Stimulated activated CD4-positive, alpha-beta T cell treated with anti-CD3 and anti-CD28 coated beads, TNF-alpha, amount 100 ng/mL, for 48 hours (primary cell): ENCODE data around the gene SRSF12.

Source experiments
- DNase-seq, 3 donors: peaks; one replicate each; pipeline ENCODE4 v3.0.0-alpha.2; 2020; ENCODE audit warnings: low read depth in 3 of 3

The SRSF12 gene

DNA sequence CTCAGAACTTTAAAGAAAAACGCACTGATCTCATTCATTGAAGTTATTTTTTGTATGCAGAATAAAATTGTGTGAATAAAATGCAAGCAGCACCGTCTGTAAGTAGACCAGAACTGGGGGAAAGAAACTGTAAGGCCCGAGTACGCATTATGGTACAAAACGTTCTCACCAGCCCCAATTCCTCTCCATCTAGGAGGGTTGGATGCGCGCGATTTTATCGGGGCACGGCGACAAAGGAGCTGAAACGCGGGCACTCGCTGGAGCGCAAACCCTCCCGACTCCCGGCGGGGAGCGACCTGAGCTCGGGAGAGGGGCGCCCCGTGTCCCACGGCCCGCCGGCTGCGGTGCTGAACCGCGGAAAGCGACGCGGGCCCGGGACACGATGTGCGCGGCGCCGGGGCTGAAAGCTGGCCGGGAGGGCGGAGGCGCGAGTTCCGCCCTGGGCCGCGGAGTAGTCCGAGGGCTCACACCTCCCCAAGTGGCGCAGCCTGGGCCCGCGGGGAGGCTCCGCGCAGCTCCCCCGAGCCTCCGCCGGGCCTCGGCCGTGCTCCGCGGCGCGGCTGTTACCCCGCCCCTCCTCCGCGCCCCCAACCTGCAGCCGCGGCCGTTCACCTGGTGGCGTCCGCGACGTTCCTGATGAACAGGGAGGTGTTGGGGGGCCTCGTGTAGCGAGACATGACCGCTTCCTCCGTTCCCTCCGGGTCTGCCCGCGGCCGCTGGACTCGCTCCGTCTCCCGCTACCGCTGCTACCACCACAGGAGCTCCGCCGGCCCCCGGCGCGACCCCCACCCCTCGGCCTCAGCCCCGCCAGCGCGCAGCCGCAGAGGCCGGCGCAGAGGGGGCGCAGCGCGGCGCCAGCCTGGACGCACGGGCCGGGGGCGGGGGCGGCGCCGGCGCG is at the start of gene SRSF12:
SRSF12 (minus strand) TSS at position 861 of the 898 bp plus-strand sequence; CDS start at position 677, 184 bp downstream.
- DNase-seq, result peak in 1 of 3 donors; percentile 31

DNA sequence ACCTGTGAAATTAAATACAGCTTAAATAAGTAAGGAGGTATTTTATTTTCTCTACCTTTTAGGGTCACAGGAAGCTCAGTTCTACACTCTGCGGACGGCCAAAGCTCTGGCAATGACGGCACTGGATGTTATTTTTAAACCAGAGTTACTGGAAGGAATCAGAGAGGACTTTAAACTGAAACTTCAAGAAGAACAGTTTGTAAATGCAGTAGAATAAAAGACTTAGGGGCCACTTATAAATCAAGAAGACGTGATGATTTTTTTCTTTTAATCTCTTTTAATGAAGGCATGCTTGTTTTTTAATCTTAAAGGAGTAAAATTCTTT is 44.1 kb upstream of the SRSF12 start:
- no peak for DNase-seq

DNA sequence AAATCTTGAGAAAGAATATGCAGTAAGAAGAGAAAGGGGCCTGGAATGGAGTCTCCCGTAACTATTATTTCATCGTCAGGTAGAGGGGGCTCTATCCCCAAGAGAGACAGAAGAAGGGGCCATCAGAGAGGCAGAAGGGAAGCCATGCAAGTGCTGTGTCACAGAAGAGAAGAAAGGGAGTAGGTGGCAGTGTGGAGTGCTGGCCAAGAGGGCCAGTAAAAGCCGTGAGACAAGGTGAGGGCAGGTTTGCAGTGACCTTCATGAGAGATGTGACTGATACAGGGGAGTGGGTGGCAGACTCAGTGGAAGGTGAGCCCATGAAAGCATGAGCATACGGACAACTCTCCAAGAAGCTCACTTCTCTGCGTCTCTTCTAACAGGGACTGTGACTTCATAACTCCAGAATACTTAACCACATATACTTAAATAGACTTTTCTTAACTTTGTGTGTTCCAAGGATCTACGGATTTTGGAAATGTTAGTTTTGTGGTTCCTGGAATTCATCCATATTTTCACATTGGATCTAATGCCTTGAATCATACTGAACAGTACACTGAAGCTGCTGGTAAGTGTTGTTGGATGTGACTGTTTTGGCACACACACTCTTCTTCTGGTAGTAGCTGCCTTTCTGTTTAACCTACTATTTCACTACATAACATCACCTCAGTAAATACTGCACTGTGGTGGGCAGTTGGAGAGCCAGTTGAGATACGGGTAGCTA is 43.6 kb upstream of the SRSF12 start:
- DNase-seq, result no peak

GRCh38 chr6:89160331-89161092 is 42.6 kb upstream of the SRSF12 start:
- DNase-seq, result no peak

- no peak for DNase-seq
Observed at GRCh38 chr6:89154131-89154530, 36.3 kb upstream of the SRSF12 start.

DNA sequence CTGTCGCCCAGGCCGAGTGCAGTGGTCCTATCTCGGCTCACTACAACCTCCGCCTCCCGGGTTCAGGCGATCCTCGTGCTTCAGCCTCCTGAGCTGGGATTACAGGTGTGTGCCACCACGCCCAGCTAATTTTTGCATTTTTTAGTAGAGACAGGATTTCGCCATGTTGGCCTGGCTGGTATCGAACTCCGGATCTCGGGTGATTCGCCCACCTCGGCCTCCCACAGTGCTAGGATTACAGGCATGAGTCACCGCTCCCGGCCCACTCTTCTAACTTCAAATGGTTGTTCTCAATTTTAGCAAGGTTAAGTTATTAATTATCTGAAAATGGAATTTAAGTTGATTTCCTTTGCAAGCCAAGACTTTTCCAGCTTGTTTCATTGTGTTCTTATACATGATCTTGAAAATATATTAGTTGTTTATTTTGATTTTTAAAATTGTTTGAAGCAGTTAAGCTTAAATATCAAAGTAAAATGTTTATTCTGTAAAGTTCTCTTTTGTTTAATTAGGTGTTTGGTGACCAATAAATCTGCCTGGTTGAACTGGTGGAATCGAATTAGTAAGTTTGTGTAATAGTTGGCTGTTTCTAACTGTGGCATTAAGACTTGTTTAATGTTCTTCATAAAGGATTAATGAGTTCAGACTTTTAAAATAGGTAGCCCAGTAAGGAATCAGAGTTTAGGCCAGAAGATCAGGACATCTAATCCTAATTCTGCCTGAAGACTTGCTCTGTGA is 30.3 kb upstream of the SRSF12 start:
- peak; percentile 9 to 19 (median 16) for DNase-seq

DNA sequence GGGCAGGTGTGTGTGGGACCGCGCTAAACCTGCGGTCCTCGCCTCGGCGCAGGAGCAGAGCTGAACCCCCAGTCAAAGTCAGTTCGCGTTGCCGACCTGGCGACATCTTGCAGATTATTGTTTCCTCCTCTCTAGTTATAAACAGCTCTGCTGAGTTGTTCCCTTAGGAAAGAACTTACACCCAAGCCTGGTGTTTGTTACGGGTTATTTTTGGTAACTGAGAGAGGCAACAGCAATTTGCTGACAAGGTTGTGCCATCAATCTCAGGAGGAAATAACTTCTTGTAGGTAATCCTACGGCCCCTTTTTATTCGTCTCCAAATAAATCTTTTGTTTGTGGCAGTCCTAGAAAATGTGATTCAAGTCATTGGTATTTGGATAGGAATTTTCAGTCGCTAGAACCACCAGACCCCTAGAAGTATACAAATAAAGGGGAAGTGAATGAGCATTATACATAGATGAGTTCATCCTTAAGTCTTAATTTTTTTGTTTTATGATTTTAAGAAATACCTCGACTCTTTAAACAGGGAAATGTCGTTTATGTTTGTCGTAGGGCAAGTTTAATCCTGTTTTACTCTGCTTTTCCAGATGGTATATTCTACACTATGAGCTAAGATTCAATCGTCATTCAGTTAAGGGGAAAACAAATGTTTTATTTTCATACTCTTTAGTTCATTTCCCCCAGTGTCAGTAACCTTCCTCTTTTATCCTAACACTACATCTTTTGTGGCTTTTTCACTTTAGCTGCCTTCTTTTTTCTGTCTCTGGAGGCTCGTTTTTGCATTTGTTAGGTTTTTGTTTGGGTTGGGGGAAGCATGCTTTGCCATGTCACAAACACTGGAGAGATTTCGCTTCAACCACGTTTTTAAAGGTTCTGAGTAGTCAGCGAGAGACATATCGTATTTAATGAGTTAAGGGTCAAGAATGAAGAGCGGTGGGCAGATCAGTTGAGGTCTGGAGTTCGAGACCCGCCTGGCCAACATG is 29.1 kb upstream of the SRSF12 start:
- no peak for DNase-seq

DNA sequence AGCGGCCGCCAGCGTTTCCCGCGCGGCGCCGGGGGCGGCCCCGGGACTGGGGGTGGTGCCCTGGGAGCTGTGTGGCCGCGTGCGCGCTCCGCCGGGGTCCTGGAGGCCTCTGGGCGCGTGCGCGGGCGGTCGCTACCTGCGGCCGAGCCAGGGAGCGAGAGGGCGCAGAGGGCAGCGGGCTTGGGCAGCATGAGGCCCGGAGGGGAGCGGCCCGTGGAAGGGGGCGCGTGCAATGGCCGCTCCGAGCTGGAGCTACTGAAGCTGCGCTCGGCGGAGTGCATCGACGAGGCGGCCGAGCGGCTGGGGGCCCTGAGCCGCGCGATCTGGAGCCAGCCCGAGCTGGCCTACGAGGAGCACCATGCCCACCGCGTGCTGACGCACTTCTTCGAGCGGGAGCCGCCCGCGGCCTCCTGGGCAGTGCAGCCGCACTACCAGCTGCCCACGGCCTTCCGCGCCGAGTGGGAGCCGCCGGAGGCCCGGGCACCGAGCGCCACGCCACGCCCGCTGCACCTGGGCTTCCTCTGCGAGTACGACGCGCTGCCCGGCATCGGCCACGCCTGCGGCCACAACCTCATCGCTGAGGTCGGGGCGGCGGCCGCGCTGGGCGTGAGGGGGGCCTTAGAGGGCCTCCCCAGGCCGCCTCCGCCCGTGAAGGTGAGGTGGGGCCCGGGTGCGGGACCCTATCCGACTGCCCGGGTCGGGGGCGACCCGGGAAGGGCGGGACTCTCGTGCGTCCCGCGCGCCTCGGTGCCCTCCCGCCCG is 28.3 kb upstream of the SRSF12 start, which contains the start of gene PM20D2:
PM20D2 (plus strand) TSS at position 100 of the 762 bp plus-strand sequence; CDS start at position 190, 90 bp downstream.
- peak; percentile 28 to 60 (median 52) for DNase-seq

DNA sequence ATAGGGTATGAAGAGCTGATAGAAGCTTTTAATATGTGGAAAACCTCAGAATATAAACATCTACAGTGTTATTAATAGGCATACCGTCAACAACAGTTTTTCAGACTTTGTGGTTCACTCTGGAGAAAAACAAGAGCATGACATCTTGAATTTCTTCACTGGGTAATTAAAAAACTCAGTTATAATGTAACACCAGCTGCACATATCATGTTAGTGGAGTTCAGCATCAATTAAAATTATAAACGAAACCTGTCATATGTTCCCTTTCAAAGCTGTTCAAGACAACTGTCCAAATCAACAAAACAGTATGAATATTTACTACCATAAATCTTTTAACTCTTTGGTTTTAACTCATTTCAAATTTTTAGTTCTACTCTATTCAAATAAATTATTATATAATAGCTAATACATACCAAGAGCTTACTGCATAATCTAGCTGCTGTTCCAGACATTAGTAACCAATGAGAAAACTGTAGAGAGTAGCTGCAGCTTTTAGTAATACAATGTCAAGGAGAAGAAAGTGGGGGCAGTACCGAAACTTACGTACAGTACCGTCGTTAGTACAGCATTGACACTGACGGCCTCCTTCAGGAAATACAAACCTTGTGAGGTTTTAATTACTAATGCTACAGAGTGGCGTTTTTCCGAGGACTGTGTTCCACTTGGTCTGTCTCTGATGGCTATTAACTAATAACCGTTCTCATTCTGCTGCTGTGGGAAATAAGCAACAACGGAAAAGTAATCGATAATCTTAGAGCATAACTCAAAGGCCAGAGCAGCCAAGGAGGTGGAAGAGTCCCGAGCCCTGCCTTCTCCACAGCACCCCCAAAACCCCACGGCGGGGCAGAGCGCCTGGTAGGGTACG is 27.5 kb upstream of the SRSF12 start:
- peak in 1 of 3 donors; percentile 3 for DNase-seq

GRCh38 chr6:89144354-89144906 is 26.6 kb upstream of the SRSF12 start:
- no peak for DNase-seq

DNA sequence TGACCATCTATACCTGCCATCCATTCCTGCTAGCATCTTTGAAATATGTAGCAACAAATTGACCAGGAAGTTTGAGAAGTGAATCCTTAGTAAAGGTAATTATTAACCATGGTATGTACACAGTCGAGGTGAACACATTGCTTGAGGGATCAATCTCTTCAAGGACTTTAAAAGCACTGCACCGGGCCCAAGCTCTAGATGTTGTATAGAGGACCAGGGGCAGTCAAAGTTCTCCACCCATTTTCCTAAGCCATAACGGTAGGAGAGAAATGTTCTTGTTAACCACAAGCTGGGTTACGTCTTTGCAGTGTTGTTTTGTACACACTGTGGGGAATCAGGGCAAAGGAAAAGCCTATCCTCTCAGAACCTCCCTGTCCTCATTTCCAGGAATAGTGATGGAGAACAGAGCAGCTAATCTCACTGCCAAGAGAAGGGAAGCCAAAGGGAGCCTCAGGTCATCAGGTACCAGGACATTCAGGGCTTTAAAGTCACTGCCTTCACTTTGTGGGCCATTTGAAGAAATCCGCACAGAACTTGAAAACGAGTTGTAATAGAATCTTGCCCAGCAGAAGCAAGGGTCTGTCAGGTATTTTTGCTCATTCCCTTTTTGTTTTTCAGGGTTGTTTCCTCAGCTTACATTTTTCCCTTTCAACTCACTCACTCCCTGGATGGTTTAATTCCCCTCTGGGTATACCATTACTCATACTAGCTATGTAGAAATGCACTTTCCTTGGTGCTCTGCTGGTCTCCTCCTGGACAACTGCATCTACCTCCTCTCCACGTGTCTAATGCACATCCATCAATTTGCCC is 22.7 kb upstream of the SRSF12 start:
- DNase-seq, result no peak

GRCh38 chr6:89139509-89140346 is 21.9 kb upstream of the SRSF12 start:
- no peak for DNase-seq

- DNase-seq, result no peak
Observed at GRCh38 chr6:89138173-89138572, 20.3 kb upstream of the SRSF12 start.

- DNase-seq, result no peak
Observed at GRCh38 chr6:89134723-89135122, 16.9 kb upstream of the SRSF12 start.

GRCh38 chr6:89133981-89134380 is 16.1 kb upstream of the SRSF12 start:
- DNase-seq, result no peak

- DNase-seq, result no peak
Observed at GRCh38 chr6:89132057-89132456, 14.2 kb upstream of the SRSF12 start.
